ENCODE results near the gene RPLP2.

- TF ChIP-seq YY1 (IDR thresholded peaks at IDR 0.05; ENCODE audit: insufficient read depth, insufficient read length) = no peak
- TF ChIP-seq SUZ12 (IDR thresholded peaks at IDR 0.05; ENCODE audit: extremely low read depth, insufficient read depth, insufficient read length) = no peak
Observed at GRCh38 chr11:831118-831864, 21.5 kb downstream of the RPLP2 start.

All from NT2/D1 (cell line).